WI38 (cell line): ENCODE measurements around the gene RAB5A.
"Not testable (repeated sequence)": the region's sequence is repeated elsewhere in the genome, so short reads cannot be mapped to it uniquely, and the experiment has no call there.

Source experiments
- H3K4me3 ChIP-seq: 2 replicates; pipeline ENCODE4 v1.5.1; 2011; ENCODE audit warnings: low read depth, mild to moderate bottlenecking, control low read depth, low read length
- TF ChIP-seq, protein P1 (sequence below): IDR thresholded peaks from 2 replicates; pipeline ENCODE4 v1.5.1; 2012; ENCODE audit warnings: low read depth, mild to moderate bottlenecking, control low read depth, low read length

Gene RAB5A

DNA sequence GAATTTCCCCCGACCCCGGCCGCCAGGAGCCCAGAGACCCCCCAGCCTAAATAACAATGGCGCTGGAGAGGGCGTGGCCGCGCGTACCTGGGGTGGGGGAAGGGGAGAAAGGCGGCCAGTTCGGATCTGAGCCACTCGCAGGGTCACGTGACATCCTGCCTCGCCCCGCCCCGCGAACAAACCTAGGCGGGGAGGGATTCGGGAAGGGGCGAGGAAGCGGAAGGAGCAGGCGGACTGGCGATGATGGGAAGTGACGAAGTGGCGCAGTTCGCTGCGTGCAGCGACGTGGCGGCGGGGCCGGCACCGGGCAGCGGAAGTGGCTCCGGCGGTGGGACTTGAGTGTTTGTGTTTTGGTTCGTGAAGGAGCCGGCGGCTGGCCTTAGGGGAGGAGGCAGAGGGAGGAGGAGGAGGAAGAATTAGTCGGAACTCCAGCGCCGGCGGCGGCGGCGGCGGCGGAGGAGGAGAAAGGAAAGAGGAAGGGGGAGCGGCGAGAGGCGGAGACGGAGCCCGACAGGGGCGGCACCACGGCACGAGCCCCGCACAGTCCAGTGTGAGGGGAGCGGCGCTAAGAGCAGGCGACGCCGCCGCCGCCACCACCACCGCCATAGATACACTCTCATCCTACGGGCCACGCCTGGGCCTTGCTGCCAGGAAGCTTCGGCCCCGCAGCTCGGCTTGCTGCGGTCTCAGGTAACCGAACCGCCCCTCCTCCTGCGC, at the start of gene RAB5A:
Gene RAB5A (plus strand): TSS at position 266 of the 717 bp plus-strand sequence. CDS start 3,802 bp downstream, outside the sequence.
- TF ChIP-seq, protein P1, sequence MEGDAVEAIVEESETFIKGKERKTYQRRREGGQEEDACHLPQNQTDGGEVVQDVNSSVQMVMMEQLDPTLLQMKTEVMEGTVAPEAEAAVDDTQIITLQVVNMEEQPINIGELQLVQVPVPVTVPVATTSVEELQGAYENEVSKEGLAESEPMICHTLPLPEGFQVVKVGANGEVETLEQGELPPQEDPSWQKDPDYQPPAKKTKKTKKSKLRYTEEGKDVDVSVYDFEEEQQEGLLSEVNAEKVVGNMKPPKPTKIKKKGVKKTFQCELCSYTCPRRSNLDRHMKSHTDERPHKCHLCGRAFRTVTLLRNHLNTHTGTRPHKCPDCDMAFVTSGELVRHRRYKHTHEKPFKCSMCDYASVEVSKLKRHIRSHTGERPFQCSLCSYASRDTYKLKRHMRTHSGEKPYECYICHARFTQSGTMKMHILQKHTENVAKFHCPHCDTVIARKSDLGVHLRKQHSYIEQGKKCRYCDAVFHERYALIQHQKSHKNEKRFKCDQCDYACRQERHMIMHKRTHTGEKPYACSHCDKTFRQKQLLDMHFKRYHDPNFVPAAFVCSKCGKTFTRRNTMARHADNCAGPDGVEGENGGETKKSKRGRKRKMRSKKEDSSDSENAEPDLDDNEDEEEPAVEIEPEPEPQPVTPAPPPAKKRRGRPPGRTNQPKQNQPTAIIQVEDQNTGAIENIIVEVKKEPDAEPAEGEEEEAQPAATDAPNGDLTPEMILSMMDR = no peak
- peak within 1 kb of the TSS; percentile 95 for H3K4me3 ChIP-seq

DNA sequence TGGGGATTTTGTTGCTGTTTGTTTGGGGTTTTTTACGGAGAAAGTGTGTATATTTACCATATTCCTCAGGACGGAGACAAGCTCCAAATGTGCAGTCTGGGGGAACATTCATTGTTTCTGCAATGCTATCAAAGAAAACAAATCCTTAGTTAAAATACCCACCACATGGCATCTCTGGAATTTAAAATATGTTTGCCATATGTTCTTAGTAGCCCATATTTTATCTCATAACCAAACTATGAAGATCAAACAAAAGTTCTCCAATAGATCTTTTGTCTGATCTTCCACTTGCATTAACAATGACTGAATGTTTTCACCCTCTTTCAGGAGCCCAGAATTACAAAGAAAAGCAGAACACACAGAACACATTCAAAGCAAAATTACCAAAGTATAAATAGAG, 48.2 kb upstream of the RAB5A start:
- TF ChIP-seq, protein P1 = no peak
- H3K4me3 ChIP-seq = no peak overlapping the region

DNA sequence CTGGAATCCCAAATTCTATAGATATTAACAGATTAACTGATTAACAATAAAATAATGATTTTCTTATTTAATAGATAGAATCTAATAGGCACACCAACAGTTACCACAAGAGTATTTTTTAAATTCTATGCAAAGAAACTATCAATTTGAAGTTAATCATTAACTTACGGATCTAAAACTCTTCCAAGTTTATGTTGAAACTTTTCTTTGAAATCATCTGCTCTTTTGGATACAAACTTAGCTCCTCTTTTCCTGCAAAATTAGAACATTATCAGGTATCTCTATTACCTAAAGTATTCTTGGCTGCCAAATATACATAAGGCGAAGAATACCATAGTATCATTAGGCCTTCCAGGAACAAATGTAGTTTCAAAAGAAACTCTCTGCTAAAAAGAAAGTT, 47.6 kb upstream of the RAB5A start:
- TF ChIP-seq, protein P1 = no peak
- H3K4me3 ChIP-seq = no peak overlapping the region

DNA sequence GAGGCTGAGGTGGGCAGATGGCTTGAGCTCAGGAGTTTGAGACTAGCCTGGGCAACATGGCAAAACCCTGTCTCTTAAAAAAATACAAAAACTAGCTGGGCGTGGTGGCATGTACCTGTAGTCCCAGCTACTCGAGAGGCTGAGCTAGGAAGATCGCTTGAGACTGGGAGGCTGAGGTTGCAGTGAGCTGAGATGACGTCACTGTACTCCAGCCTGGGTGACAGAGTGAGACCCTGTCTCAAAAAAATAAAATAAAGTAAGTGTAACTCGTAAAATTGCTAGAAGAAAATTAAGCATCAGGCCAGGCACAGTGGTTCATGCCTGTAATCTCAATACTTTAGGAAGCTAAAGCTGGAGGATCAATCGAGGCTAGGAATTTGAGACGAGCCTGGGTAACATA, 47.1 kb upstream of the RAB5A start:
- H3K4me3 ChIP-seq = not testable (repeated sequence)

DNA sequence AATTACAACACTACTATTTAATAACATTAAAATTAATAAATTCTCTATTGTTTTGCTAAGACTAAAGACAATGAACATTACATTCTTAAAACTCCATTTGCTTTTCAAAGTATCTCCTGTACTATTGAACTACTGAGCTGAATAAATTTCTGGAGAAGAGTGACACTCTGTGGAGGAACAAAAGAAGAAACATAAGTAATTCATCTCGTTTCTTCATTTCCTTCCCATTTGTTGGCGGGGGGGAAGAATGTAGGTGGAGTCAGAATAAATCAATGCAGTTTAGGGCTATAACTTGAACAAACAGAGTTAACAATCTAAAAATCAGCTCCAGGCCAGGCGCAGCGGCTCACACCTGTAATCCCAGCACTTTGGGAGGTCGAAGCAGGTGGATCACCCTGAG, 45.6 kb upstream of the RAB5A start:
- H3K4me3 ChIP-seq = no peak overlapping the region
- TF ChIP-seq, protein P1 = no peak

DNA sequence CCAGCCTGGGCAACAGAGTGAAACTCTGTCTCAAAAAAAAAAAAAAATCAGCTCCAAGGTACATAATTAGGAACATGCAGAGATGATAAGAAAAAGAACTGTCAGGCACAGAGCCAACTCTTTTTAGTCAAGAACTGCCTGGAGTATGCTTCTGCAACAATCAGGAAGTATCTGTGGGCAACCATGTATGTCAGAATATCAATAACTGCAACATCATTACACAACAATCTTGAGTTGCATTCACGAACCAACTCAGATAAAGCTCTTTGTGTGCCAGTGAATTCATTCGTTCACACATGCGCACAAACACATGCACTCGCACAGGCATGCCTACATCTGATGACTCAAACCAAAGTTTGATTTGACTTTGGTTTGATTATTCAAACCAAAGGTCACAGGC, 45.0 kb upstream of the RAB5A start:
- TF ChIP-seq, protein P1 = no peak

GRCh38 chr3:19903649-19904048, 43.2 kb upstream of the RAB5A start:
- no peak overlapping the region for H3K4me3 ChIP-seq
- TF ChIP-seq, protein P1 = no peak

More for the DNA sequence above, 45.0 kb upstream of the RAB5A start:
- no peak overlapping the region for H3K4me3 ChIP-seq

- TF ChIP-seq, protein P1 = no peak
- no peak overlapping the region for H3K4me3 ChIP-seq
Measured at GRCh38 chr3:19907523-19907922, 39.4 kb upstream of the RAB5A start.
